Heart right ventricle (tissue), 16 donors: ENCODE results near the gene SPTBN1. TPM values are rescaled to one million over a fixed set of nuclear protein-coding genes. Genes with fewer than 3 reads are reported as not detected.

Experiments
- ATAC-seq, 8 donors: fragments of 200-7000 bp; cut with Tn5 transposase; one replicate each; pipeline ENCODE4 v1.9.1; 2020; ENCODE audit warnings: mild to moderate bottlenecking in 8 of 8, moderate library complexity in 8 of 8, moderate number of reproducible peaks in 1 of 8
- DNase-seq, 2 donors: peaks; one replicate each; pipeline ENCODE4 v3.0.0-alpha.2; 2020
- H3K27ac ChIP-seq, 10 donors: fragments of 200-600 bp; sonication (generic) in 2 of 10; one replicate each; pipeline versions ENCODE4 v1.5.0 to v1.8.0; 2020 to 2022; ENCODE audit warnings: mild to moderate bottlenecking in 3 of 10
- H3K27me3 ChIP-seq, 7 donors: fragments of 200-600 bp; one replicate each; pipeline ENCODE4 v1.8.0; 2021 to 2022; ENCODE audit warnings: mild to moderate bottlenecking in 2 of 7
- H3K36me3 ChIP-seq, 9 donors: fragments of 200-600 bp; sonication (generic) in 1 of 9; one replicate each; pipeline versions ENCODE4 v1.5.0 to v1.8.0; 2020 to 2022; ENCODE audit warnings: mild to moderate bottlenecking in 2 of 9
- H3K4me1 ChIP-seq, 9 donors: fragments of 200-600 bp; sonication (generic) in 1 of 9; one replicate each; pipeline versions ENCODE4 v1.5.0 to v1.8.0; 2020 to 2022; ENCODE audit warnings: mild to moderate bottlenecking in 4 of 9
- H3K4me3 ChIP-seq, 10 donors: fragments of 200-600 bp; sonication (generic) in 2 of 10; one replicate each; pipeline versions ENCODE4 v1.5.0 to v1.8.0; 2020 to 2022; ENCODE audit warnings: mild to moderate bottlenecking in 7 of 10, moderate library complexity in 2 of 10
- H3K9me3 ChIP-seq, 11 donors: fragments of 200-600 bp in 10 of 11; sonication (generic) in 2 of 11; one replicate each; pipeline versions ENCODE4 v1.5.0 to v1.8.0; 2013 to 2022; ENCODE audit warnings: mild to moderate bottlenecking in 2 of 11, control low read depth in 1 of 11, moderate library complexity in 1 of 11
- WGBS, 2 donors: extraction: QIAGEN DNeasy Blood & Tissue Kit; methylation state at CpG; one replicate each; pipeline ENCODE4 v1.1.7; 2013; ENCODE audit warnings: inconsistent platforms in 1 of 2; 5-methylcytosine and 5-hydroxymethylcytosine counted together
- intact Hi-C, 10 donors: fragments of 100-400 bp; cut with DNase I; formaldehyde crosslinking; loops; one replicate each; pipeline versions ENCODE4 v1.11.1 to v1.14.2; 2022
- polyA plus RNA-seq, 2 donors: library from polyadenylated mRNA; stranded (reverse); fragments of 200-250 nt; gene quantifications; one replicate each; pipeline ENCODE4 v1.2.3, GENCODE V29; 2013
- total RNA-seq, 10 donors: library from RNA; stranded (reverse); fragmentation: NEBNext Ultra II Directional in 3 of 10; extraction: Animal tissue kit (Norgen Biotek cat#: 25700) in 3 of 10; gene quantifications; one replicate each; pipeline versions ENCODE4 v1.2.1 to v1.2.4, GENCODE V29; 2021 to 2023
- TF ChIP-seq, protein P1 (sequence below), 9 donors: fragments of 200-600 bp; sonication (generic) in 2 of 9; IDR thresholded peaks; one replicate each; pipeline versions ENCODE4 v1.5.0 to v1.8.0; 2021 to 2022; ENCODE audit warnings: antibody characterized with exemption in 9 of 9, mild to moderate bottlenecking in 5 of 9, moderate library complexity in 1 of 9
- donor health status: Arrhythmogenic right ventricular cardiomyopathy.
- donor health status: ischemic (EF 13 %, LVEDD 7.1; RV severe dilation, severe dysfunction).
- donor health status: healthy with polysubstance abuse.
- donor health status: DM: no; HTN: yes; CAD: no.
- donor health status: DM: no; HTN: no; CAD: no.
- donor health status: ischemic (EF 25% LVEDD 6.9; RV normal size, moderate dysfunction).
- donor health status: ischemic (EF 25% LVEDD 5.7; RV mildly dilated, moderate dysfunction).
- donor health status: healthy.
- donor health status: DM: yes; HTN: yes; CAD: no.
- donor health status: Ischemic cardiomyopathy.
- donor health status: ischemic (EF 35%, LVEDD 5.7; RV mildly dilated, moderate dysfunction).
- donor health status: nonischemic (EF 11% LVEDD 7.7; RV severe dilation, severe dysfunction).
- donor health status: DM: yes; HTN: yes; CAD: no.
- donor health status: PGD.
- donor health status: ischemic (EF 29% LVEDD 5.4; RV normal size, mild dysfunction).
- donor health status: nonischemic (EF 23%, LVEDD 6.1; RV moderate dilation, normal function).

SPTBN1 gene
- total and polyA plus RNA-seq, 12 donors = 91.1 to 643 (median 494) TPM

DNA sequence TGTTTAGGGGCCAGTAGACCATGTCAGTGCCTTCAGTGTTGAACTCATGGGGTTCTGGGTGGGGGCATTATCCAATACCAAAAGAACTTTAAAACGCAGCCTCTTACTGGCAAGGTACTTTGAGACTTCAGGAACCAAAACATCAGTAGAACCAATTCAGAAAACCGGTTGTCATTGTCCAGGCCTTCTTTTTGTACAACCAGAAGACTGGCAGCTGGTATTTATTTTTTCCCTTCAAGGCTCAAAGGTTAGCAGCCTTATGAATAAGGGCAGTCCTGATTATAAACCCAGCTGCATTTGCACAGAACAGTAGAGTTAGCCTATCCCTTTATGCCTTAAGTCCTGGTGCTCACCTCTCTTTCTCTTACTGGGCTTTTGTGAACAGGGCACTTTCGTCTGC lies 153.5 kb downstream of the SPTBN1 start:
- Histone ChIP-seq H3K27ac (peak overlapping the region in 4 of 10 donors; percentile 14 to 89 (median 44)), H3K36me3 (peaks cover 0 to 38% (median 4%) of the 10 kb centered on the region in 9 donors), H3K4me1 (peaks cover 40 to 100% (median 99%) of the 10 kb centered on the region in 9 donors), H3K9me3 (no peaks in the 10 kb centered on the region), H3K4me3 (no peak overlapping the region), H3K27me3 (no peaks in the 10 kb centered on the region)
- ATAC-seq = no peak
- DNase-seq = no peak
- TF ChIP-seq, protein P1, sequence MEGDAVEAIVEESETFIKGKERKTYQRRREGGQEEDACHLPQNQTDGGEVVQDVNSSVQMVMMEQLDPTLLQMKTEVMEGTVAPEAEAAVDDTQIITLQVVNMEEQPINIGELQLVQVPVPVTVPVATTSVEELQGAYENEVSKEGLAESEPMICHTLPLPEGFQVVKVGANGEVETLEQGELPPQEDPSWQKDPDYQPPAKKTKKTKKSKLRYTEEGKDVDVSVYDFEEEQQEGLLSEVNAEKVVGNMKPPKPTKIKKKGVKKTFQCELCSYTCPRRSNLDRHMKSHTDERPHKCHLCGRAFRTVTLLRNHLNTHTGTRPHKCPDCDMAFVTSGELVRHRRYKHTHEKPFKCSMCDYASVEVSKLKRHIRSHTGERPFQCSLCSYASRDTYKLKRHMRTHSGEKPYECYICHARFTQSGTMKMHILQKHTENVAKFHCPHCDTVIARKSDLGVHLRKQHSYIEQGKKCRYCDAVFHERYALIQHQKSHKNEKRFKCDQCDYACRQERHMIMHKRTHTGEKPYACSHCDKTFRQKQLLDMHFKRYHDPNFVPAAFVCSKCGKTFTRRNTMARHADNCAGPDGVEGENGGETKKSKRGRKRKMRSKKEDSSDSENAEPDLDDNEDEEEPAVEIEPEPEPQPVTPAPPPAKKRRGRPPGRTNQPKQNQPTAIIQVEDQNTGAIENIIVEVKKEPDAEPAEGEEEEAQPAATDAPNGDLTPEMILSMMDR (IDR thresholded peaks at IDR 0.05) = no peak
- 63 to 71% methylated on average over 3 of the region's 3 CpGs for WGBS, 2 donors
- intact Hi-C loops = loop anchor here in 2 of 10 donors (5.0 to 10.0 kb wide), 2 partner anchors 47 to 55 kb away; no protein-coding TSS in a partner anchor

DNA sequence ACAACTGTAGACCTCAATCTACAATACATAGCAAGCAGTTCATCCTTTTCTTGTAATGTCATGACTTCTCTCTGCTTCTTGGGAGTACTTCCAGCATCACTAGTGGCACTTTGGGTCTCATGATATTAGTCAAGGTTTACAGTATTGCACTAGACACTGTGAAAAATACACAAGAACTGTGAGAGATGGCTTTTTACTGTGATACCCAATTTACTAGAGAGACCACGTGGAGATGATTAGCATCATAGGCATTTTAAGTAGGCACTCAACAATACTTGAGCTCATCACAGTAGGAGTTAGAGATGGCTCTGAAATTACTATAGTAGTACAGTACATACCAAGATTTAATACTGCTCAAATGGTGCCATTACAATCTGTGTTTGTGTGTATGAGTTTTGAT lies 154.6 kb downstream of the SPTBN1 start:
- Histone ChIP-seq H3K9me3 (no peaks in the 10 kb centered on the region), H3K4me1 (peaks cover 32 to 100% (median 98%) of the 10 kb centered on the region in 9 donors), H3K36me3 (peaks cover 0 to 48% (median 9%) of the 10 kb centered on the region in 9 donors), H3K4me3 (no peak overlapping the region), H3K27me3 (no peaks in the 10 kb centered on the region), H3K27ac (peak overlapping the region in 2 of 10 donors; percentile 16 to 89)
- DNase-seq = no peak
- WGBS, 2 donors = 34 to 45% methylated on average over 1 of the region's 1 CpG
- ATAC-seq = no peak
- intact Hi-C loops = no loop called here
- TF ChIP-seq, protein P1 (IDR thresholded peaks at IDR 0.05) = no peak

DNA sequence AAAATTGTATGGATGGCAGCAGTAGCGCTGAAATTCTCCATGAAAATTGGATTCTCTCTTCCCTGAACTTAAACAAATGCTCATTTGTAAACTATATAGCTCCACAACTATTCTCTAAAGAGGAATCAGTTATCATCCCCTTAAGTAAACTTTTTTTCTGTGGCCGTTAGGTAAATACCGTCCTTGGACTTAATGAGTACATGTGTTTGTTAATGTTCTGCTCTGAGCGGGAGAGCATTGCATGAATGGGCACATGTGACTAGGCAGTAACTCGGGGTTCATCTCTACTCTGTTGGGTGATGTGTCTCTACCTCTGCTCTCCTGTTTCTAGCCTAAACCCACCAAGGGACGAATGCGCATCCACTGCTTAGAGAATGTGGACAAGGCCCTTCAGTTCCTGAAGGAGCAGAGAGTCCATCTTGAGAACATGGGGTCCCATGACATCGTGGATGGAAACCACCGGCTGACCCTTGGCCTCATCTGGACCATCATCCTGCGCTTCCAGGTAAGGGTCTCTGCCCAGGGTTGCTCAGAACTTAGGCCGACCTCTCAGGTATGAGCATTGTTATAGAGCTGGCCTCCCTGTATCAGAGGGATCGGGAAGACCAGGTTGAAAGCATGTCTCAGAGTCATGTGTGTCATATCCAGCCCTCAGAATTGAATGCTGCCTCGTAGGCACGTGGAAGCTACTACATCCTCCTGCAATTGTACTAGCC lies 155.9 kb downstream of the SPTBN1 start:
- peaks cover 24 to 100% (median 98%) of the 10 kb centered on the region in 9 donors for H3K4me1 ChIP-seq
- intact Hi-C loops = no loop called here
- DNase-seq (no peak), ATAC-seq (no peak)
- no peaks in the 10 kb centered on the region for H3K27me3 ChIP-seq
- TF ChIP-seq, protein P1 (IDR thresholded peaks at IDR 0.05) = no peak
- no peaks in the 10 kb centered on the region for H3K9me3 ChIP-seq
- WGBS, 2 donors = 87 to 88% methylated on average over 14 of the region's 14 CpGs
- H3K36me3 ChIP-seq = peaks cover 0 to 58% (median 10%) of the 10 kb centered on the region in 9 donors
- H3K27ac ChIP-seq = peak overlapping the region in 4 of 10 donors; percentile 27 to 89 (median 58)
- H3K4me3 ChIP-seq = no peak overlapping the region

DNA sequence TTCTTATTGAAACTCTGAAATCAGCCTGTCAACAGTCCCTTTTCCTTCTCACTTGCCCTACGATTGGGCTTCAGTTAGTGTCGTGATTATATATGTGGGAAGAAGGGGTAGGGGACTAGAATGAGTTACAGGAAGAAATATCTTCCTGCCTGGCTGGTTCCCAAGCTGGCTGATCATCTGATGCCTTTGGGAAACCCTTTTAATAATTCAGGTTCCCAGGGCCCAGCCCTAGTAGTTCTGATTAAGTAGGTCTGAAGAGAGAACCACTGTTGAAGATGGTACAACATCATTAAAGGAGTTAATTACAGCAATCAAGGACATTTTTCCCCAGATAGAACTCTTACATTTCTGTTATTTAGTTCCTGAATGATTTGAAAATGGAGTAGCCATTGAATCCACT lies 157.3 kb downstream of the SPTBN1 start:
- H3K9me3 ChIP-seq = no peaks in the 10 kb centered on the region
- peaks cover 0 to 67% (median 23%) of the 10 kb centered on the region in 9 donors for H3K36me3 ChIP-seq
- peak in 2 of 8 donors; percentile 6 to 36 for ATAC-seq
- intact Hi-C loops = no loop called here
- peaks cover 27 to 100% (median 98%) of the 10 kb centered on the region in 9 donors for H3K4me1 ChIP-seq
- no peak overlapping the region for H3K4me3 ChIP-seq
- TF ChIP-seq, protein P1 (IDR thresholded peaks at IDR 0.05) = no peak
- peak overlapping the region in 7 of 10 donors; percentile 15 to 89 (median 48) for H3K27ac ChIP-seq
- DNase-seq = no peak
- WGBS, 2 donors = 21 to 22% methylated on average over 2 of the region's 2 CpGs
- H3K27me3 ChIP-seq = no peaks in the 10 kb centered on the region
